ENCODE results near the gene BAIAP2.

BAIAP2 gene

DNA sequence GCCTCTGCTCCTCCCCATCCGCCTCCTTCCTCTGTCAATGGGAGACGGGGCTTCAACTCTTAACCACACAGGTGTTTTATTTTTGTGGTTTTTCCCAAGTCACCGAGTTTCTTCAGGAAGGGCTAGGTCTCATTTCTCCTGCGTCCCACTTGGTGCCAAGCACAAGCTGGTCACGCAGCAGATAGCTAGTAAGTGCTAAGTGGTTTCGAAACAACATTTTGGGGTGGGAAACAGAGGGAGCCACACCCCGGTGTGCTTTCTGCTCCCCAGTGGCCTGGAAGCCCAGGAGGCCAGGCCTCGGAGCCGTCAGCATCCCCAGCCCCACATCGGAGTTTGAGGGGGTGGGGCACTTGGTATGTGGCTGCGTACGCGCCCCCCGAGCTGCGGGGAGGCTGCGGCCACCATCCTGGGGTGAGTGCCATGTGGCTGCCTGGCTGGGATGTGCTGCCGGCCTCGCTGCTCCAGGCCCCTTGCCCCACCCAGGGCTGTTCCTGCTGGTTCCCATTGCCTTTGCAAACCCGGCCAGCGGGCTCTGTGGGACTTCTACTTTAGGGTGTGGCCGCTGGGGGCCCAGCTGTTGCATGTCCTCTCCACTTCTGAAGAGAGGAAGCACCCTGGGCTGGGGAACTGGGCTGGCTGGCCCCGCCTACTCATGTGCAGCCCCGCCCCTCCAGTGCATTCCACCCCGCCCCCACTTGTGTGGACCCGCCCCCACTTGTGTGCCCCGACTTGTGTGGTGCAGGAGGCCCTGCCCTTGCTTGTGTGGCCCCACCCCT is 55.6 kb downstream of the BAIAP2 start:
- in situ Hi-C loops (cut with MboI; ENCODE audit: low sequenced_read_pairs, unreplicated experiment), result no loop called here
- no peak for TF ChIP-seq CTCF (IDR thresholded peaks at IDR 0.05; ENCODE audit: borderline replicate concordance, control extremely low read depth, extremely low read depth, insufficient read depth, missing control alignments)
- peak; percentile 70 for DNase-seq (ENCODE audit: low spot score)

- in situ Hi-C loops (cut with MboI; ENCODE audit: low sequenced_read_pairs, unreplicated experiment), result no loop called here
- TF ChIP-seq CTCF (IDR thresholded peaks at IDR 0.05; ENCODE audit: borderline replicate concordance, control extremely low read depth, extremely low read depth, insufficient read depth, missing control alignments), result no peak
Observed at GRCh38 chr17:81091154-81091553, 56.2 kb downstream of the BAIAP2 start.

GRCh38 chr17:81091774-81092517 is 57.0 kb downstream of the BAIAP2 start:
- no peak for DNase-seq (ENCODE audit: low spot score)
- in situ Hi-C loops (cut with MboI; ENCODE audit: low sequenced_read_pairs, unreplicated experiment), result no loop called here
- TF ChIP-seq CTCF (IDR thresholded peaks at IDR 0.05; ENCODE audit: borderline replicate concordance, control extremely low read depth, extremely low read depth, insufficient read depth, missing control alignments), result no peak

More at GRCh38 chr17:81091154-81091553, 56.2 kb downstream of the BAIAP2 start:
- DNase-seq (ENCODE audit: low spot score), result no peak

- DNase-seq (ENCODE audit: low spot score), result no peak
- no peak for TF ChIP-seq CTCF (IDR thresholded peaks at IDR 0.05; ENCODE audit: borderline replicate concordance, control extremely low read depth, extremely low read depth, insufficient read depth, missing control alignments)
- in situ Hi-C loops (cut with MboI; ENCODE audit: low sequenced_read_pairs, unreplicated experiment), result no loop called here
Observed at GRCh38 chr17:81092518-81093095, 57.7 kb downstream of the BAIAP2 start.

DNA sequence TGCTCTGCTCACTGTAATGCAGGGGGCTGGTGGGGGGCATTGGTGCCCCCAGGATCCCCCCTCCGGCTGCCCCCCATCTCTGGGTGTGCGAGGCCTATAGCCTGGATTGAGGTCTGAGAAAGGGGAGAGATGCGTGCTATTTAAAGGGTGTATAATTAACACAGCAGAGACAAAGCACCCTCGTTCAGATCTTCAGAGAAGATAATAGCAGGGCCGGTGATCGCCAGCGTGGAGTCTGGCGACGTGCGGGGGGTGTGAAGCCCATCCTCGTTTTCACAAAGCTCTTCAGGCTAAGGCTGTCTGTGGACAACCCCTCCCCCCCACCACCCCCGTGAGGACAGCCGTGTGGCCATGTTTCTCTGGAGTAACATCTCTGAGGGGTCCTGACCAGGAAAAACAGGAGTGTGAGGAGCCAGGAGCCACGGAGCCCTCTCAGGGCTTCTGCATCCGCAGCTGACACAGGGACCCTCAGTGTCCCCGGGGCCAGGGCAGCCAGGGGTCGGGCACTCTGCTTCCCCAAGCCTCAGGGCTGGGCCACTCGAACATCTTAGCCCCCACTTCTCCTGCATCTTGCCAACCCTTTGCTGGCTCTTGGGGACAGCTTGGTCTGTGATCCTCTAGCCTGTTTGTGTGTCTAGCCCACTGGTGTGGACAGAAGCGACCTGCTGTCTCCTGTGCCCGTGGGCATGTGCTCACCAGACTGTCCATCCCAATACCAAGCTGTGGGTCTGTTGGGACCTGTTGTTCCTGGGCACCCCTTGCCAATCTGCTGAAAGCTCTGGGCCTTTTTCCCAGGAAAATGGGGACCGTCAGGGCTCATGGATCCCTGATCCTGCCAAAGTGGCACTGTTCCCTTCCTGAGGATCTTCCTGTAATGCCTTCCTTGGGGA is 58.9 kb downstream of the BAIAP2 start:
- in situ Hi-C loops (cut with MboI; ENCODE audit: low sequenced_read_pairs, unreplicated experiment), result no loop called here
- DNase-seq (ENCODE audit: low spot score), result no peak
- TF ChIP-seq CTCF (IDR thresholded peaks at IDR 0.05; ENCODE audit: borderline replicate concordance, control extremely low read depth, extremely low read depth, insufficient read depth, missing control alignments), result no peak

Data from GM13976 (cell line).